ENCODE measurements around the gene CTNNA2. TPM values are rescaled to one million over a fixed set of nuclear protein-coding genes. Genes with fewer than 3 reads are reported as not detected.

Gene CTNNA2
- total and polyA plus RNA-seq, 9 of the 15 experiments (the other 6 are each of a cell fraction or from before 2014, with no cell fraction given), result 0.03 to 0.40 (median 0.15) TPM

DNA sequence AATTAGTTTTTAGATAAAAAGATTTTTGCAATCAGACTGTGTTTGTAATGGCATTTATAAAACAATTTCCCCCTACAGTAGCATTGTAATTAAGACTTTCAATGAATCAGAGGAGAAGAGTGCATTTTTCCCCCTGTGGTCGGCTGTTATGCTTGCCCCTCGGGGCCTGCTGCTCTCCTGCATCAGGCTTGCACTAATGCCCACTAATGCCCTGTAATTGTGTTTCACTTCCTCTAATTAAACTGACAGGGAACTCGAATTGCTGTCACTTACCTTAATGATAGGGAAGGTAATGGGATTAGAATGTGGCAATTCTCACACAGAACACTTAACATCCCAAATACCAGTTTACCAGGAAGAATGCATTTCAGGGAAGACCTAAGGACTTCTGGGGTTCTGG, 852.9 kb downstream of the CTNNA2 start:
- TF ChIP-seq KHSRP (IDR thresholded peaks at IDR 0.05) (no peak), RFX1 (IDR thresholded peaks at IDR 0.05) (no peak), NUFIP1 (IDR thresholded peaks at IDR 0.05; ENCODE audit: partially characterized antibody) (no peak), SOX6 (IDR thresholded peaks at IDR 0.05) (no peak)
- TF ChIP-seq, protein P1, sequence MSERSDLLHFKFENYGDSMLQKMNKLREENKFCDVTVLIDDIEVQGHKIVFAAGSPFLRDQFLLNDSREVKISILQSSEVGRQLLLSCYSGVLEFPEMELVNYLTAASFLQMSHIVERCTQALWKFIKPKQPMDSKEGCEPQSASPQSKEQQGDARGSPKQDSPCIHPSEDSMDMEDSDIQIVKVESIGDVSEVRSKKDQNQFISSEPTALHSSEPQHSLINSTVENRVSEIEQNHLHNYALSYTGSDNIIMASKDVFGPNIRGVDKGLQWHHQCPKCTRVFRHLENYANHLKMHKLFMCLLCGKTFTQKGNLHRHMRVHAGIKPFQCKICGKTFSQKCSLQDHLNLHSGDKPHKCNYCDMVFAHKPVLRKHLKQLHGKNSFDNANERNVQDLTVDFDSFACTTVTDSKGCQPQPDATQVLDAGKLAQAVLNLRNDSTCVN (CRISPR knock-in tag; IDR thresholded peaks at IDR 0.05), result no peak
- TF ChIP-seq, protein P2, sequence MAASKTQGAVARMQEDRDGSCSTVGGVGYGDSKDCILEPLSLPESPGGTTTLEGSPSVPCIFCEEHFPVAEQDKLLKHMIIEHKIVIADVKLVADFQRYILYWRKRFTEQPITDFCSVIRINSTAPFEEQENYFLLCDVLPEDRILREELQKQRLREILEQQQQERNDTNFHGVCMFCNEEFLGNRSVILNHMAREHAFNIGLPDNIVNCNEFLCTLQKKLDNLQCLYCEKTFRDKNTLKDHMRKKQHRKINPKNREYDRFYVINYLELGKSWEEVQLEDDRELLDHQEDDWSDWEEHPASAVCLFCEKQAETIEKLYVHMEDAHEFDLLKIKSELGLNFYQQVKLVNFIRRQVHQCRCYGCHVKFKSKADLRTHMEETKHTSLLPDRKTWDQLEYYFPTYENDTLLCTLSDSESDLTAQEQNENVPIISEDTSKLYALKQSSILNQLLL (CRISPR knock-in tag; IDR thresholded peaks at IDR 0.05; ENCODE audit: borderline replicate concordance), result no peak
- Histone ChIP-seq H3K4me2 (ENCODE audit: insufficient read depth, low read length) (no peak overlapping the region), H3K27me3 (ENCODE audit: control insufficient read depth in 2 of 2, insufficient read depth in 2 of 2, low read length in 2 of 2) (no peaks in the 10 kb centered on the region), H3K27ac (ENCODE audit: extremely low read depth, low read depth, low read length) (no peak overlapping the region), H3K9me1 (ENCODE audit: control insufficient read depth, insufficient read depth, low read length) (no peaks in the 10 kb centered on the region), H3K4me3 (no peak overlapping the region), H3K79me2 (ENCODE audit: control insufficient read depth, insufficient read depth, low read length) (no peaks in the 10 kb centered on the region), H2AFZ (ENCODE audit: low read depth, low read length) (no peak overlapping the region), H3K36me3 (ENCODE audit: control insufficient read depth, insufficient read depth, low read length) (no peaks in the 10 kb centered on the region), H3K9me3 (replicated peaks; ENCODE audit: control insufficient read depth, insufficient read depth, low read depth, low read length) (no peaks in the 10 kb centered on the region), H4K20me1 (replicated peaks; ENCODE audit: control insufficient read depth, insufficient read depth, low read length) (no peaks in the 10 kb centered on the region), H3K4me1 (replicated peaks in 1 of 2; ENCODE audit: control insufficient read depth in 2 of 2, insufficient read depth in 2 of 2, low read length in 2 of 2) (peaks cover 3 to 27% of the 10 kb centered on the region in 2 experiments; a peak in 2 of 5 replicates), H3K9ac (ENCODE audit: insufficient read depth in 1 of 2, low read depth in 2 of 2, low read length in 2 of 2) (no peak overlapping the region)
- POLR2A ChIA-PET, result no interaction called here
- intact Hi-C loops (cut with micrococcal nuclease), result no loop called here
- WGBS (ENCODE audit: insufficient coverage, low coverage, missing lambda C conversion rate), result 31% methylated on average over 3 of the region's 3 CpGs
- FAIRE-seq (no peak), DNase-seq (ENCODE audit: extremely low read depth in 1 of 4, low spot score in 3 of 4) (no peak), ATAC-seq (no peak)
- CTCF ChIA-PET (ENCODE audit: low intra/inter-chr PET ratio), result no interaction called here
- in situ Hi-C loops (cut with MboI), result no loop called here
- BruUV-seq (replicated peaks), result no TSS peak

Data from K562 (cell line).